Measurements from ENCODE around the gene RPGRIP1. TPM values are rescaled to one million over a fixed set of nuclear protein-coding genes. Genes with fewer than 3 reads are reported as not detected.

The RPGRIP1 gene
- polyA plus RNA-seq, 1 donor from 2014 or later, result not detected

- H3K9ac ChIP-seq (ENCODE audit: low read length), result no peak overlapping the region
- no peaks in the 10 kb centered on the region for H3F3A ChIP-seq (ENCODE audit: insufficient read depth, low read length, poor library complexity, severe bottlenecking)
- no peak overlapping the region for H3K4me3 ChIP-seq (ENCODE audit: low read length)
- H3K4me2 ChIP-seq (ENCODE audit: low read length), result no peak overlapping the region
- no peak for TF ChIP-seq CTCF (IDR thresholded peaks at IDR 0.05; ENCODE audit: poor library complexity, severe bottlenecking)
- no peaks in the 10 kb centered on the region for H3K9me3 ChIP-seq (ENCODE audit: low read length)
- H2AFZ ChIP-seq (ENCODE audit: low read depth, low read length), result no peak overlapping the region
- H3K9me2 ChIP-seq (ENCODE audit: insufficient read depth, low read length), result no peaks in the 10 kb centered on the region
- H3K27ac ChIP-seq (ENCODE audit: low read length), result no peak overlapping the region
- H4K20me1 ChIP-seq (ENCODE audit: insufficient read depth), result no peaks in the 10 kb centered on the region
- no peaks in the 10 kb centered on the region for H3K27me3 ChIP-seq (ENCODE audit: insufficient read depth, low read depth, low read length)
- H3K79me2 ChIP-seq (replicated peaks; ENCODE audit: insufficient read depth, low read length), result no peaks in the 10 kb centered on the region
- H3K36me3 ChIP-seq (ENCODE audit: insufficient read depth, low read length), result no peaks in the 10 kb centered on the region
Measured at GRCh38 chr14:21317398-21317797, 37.5 kb downstream of the RPGRIP1 start.

- H3K36me3 ChIP-seq (ENCODE audit: insufficient read depth, low read length), result no peaks in the 10 kb centered on the region
- H3F3A ChIP-seq (ENCODE audit: insufficient read depth, low read length, poor library complexity, severe bottlenecking), result no peaks in the 10 kb centered on the region
- H3K27ac ChIP-seq (ENCODE audit: low read length), result no peak overlapping the region
- H3K9me2 ChIP-seq (ENCODE audit: insufficient read depth, low read length), result no peaks in the 10 kb centered on the region
- H3K9ac ChIP-seq (ENCODE audit: low read length), result no peak overlapping the region
- H3K4me2 ChIP-seq (ENCODE audit: low read length), result no peak overlapping the region
- no peaks in the 10 kb centered on the region for H3K9me3 ChIP-seq (ENCODE audit: low read length)
- H3K79me2 ChIP-seq (replicated peaks; ENCODE audit: insufficient read depth, low read length), result no peaks in the 10 kb centered on the region
- no peak overlapping the region for H3K4me3 ChIP-seq (ENCODE audit: low read length)
- no peaks in the 10 kb centered on the region for H3K27me3 ChIP-seq (ENCODE audit: insufficient read depth, low read depth, low read length)
- no peak overlapping the region for H2AFZ ChIP-seq (ENCODE audit: low read depth, low read length)
- TF ChIP-seq TAF1 (IDR thresholded peaks at IDR 0.05; ENCODE audit: low read depth) (no peak), SMC3 (conservative IDR thresholded peaks at IDR 0.05; ENCODE audit: poor library complexity) (no peak), REST (IDR thresholded peaks at IDR 0.05; ENCODE audit: borderline replicate concordance) (no peak), RAD21 (conservative IDR thresholded peaks at IDR 0.05) (no peak), CTCF (IDR thresholded peaks at IDR 0.05; ENCODE audit: poor library complexity, severe bottlenecking) (no peak), MXI1 (conservative IDR thresholded peaks at IDR 0.05; ENCODE audit: poor library complexity, severe bottlenecking) (no peak), EZH2 (IDR thresholded peaks at IDR 0.05; ENCODE audit: borderline replicate concordance, insufficient read depth, low read length, poor library complexity, severe bottlenecking) (no peak), POLR2AphosphoS5 (IDR thresholded peaks at IDR 0.05) (no peak), EP300 (conservative IDR thresholded peaks at IDR 0.05; ENCODE audit: poor library complexity, severe bottlenecking) (no peak)
- no peaks in the 10 kb centered on the region for H4K20me1 ChIP-seq (ENCODE audit: insufficient read depth)
Measured at GRCh38 chr14:21320913-21321312, 41.0 kb downstream of the RPGRIP1 start.

Measured in neural cell (in vitro differentiated cells).